Panc1 (cell line): ENCODE data around the gene TES. TPM values are rescaled to one million over a fixed set of nuclear protein-coding genes. Genes with fewer than 3 reads are reported as not detected.

ENCODE experiments used
- ATAC-seq: fragments of 200-7000 bp; cut with Tn5 transposase; 2 replicates; pipeline ENCODE4 v1.9.1; 2020; ENCODE audit warnings: mild to moderate bottlenecking, moderate library complexity
- BruUV-seq: library from RNA; stranded (reverse); fragments of 400-500 nt; replicated peaks from 2 replicates; lab custom pipeline; 2021; lab: Mats Ljungman, UMichigan
- CTCF ChIA-PET: fragments of 300-600 bp; sonication (Branson Sonifier 250); formaldehyde crosslinking; loops from one replicate; lab custom pipeline; 2022; ENCODE audit warnings: antibody characterized with exemption; lab: Charles Lee
- POLR2A ChIA-PET: fragments of 300-600 bp; sonication (Branson Sonifier 250); formaldehyde crosslinking; loops from one replicate; lab custom pipeline; 2022; ENCODE audit warnings: antibody characterized with exemption; lab: Charles Lee
- DNase-seq: peaks from one replicate; pipeline ENCODE4 v3.0.0-alpha.2; 2010; ENCODE audit warnings: low read depth, low spot score
- H3K27ac ChIP-seq: 2 replicates; pipeline ENCODE4 v1.5.1; 2011; ENCODE audit warnings: mild to moderate bottlenecking, low read length, inconsistent platforms
- H3K27me3 ChIP-seq: fragments of 200-500 bp; sonication (Bioruptor generic); 2 replicates; pipeline ENCODE4 v1.6.0; 2014; ENCODE audit warnings: low read length, inconsistent platforms; ENCODE audit not compliant: control insufficient read depth, insufficient read depth
- H3K36me3 ChIP-seq: fragments of 200-500 bp; sonication (Bioruptor generic); 2 replicates; pipeline ENCODE4 v1.5.1; 2014; ENCODE audit warnings: inconsistent platforms, mild to moderate bottlenecking, low read length, moderate library complexity; ENCODE audit not compliant: control insufficient read depth, insufficient read depth
- H3K4me1 ChIP-seq: 2 replicates; pipeline ENCODE4 v1.5.1; 2011; ENCODE audit warnings: inconsistent platforms, mild to moderate bottlenecking, low read length, moderate library complexity; ENCODE audit not compliant: control insufficient read depth, insufficient read depth
- H3K4me3 ChIP-seq, 2 experiments: 2 replicates each; pipeline ENCODE4 v1.5.1; 2011 to 2012; ENCODE audit warnings: low read depth in 2 of 2, low read length in 2 of 2, mild to moderate bottlenecking in 2 of 2, inconsistent platforms in 1 of 2, moderate library complexity in 1 of 2
- H3K9me3 ChIP-seq: fragments of 200-500 bp; sonication (Bioruptor generic); 2 replicates; pipeline ENCODE4 v1.5.1; 2014; ENCODE audit warnings: low read depth, mild to moderate bottlenecking, inconsistent platforms, low read length, moderate library complexity; ENCODE audit not compliant: control insufficient read depth, insufficient read depth
- POLR2AphosphoS5 ChIP-seq: IDR thresholded peaks from 2 replicates; pipeline ENCODE4 v1.6.1; 2012; ENCODE audit warnings: mild to moderate bottlenecking, low read depth, low read length, moderate library complexity
- SIN3A ChIP-seq: IDR thresholded peaks from 2 replicates; pipeline ENCODE4 v1.6.1; 2012; ENCODE audit warnings: low read depth, mild to moderate bottlenecking, low read length, moderate library complexity, borderline replicate concordance; ENCODE audit not compliant: insufficient read depth
- TCF7L2 ChIP-seq: IDR thresholded peaks from 2 replicates; pipeline ENCODE4 v1.6.1; 2011; ENCODE audit warnings: mild to moderate bottlenecking, low read depth, low read length, inconsistent platforms
- in situ Hi-C: cut with HindIII; loops from 2 replicates; pipeline ENCODE4 v1.10.0; 2016; ENCODE audit warnings: low sequenced_read_pairs, low pct_unique_long_range_greater_than_20kb
- intact Hi-C: fragments of 100-400 bp; cut with micrococcal nuclease; formaldehyde crosslinking; loops from one replicate; pipeline ENCODE4 v1.10.0; 2022; ENCODE audit not compliant: unreplicated experiment
- total RNA-seq: library from RNA; stranded (reverse); gene quantifications from one replicate; pipeline ENCODE4 v1.2.1, GENCODE V29; 2021; ENCODE audit not compliant: unreplicated experiment
- TF ChIP-seq, protein P1 (sequence below), 2 experiments: IDR thresholded peaks; 2 replicates each; pipeline ENCODE4 v1.6.1; 2011 to 2012; ENCODE audit warnings: low read depth in 2 of 2, control low read depth in 1 of 2, low read length in 1 of 2, mild to moderate bottlenecking in 1 of 2, moderate library complexity in 1 of 2; ENCODE audit not compliant: insufficient read depth in 1 of 2
- TF ChIP-seq, protein P2 (sequence below): fragments of 450-650 bp; IDR thresholded peaks from 2 replicates; pipeline ENCODE4 v1.5.1; 2017; ENCODE audit warnings: mild to moderate bottlenecking

TES gene
- total RNA-seq, 1 experiment from 2014 or later: 99.4 TPM

DNA sequence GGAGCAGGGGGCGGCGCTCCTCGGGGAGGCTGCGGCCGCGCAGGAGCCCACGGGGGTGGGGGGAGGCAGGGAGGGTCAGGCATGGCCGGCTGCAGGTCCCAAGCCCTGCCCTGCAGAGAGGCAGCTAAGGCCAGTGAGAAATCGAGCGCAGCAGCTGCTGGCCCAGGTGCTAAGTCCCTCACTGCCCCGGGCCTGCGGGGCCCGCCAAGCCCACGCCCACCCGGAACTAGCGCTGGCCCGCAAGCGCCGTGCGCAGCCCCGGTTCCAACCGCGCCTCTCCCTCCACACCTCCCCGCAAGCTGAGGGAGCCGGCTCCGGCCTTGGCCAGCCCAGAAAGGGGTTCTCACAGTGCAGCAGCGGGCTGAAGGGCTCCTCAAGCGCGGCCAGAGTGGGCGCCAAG lies 28.3 kb upstream of the TES start:
- TF ChIP-seq, protein P1, sequence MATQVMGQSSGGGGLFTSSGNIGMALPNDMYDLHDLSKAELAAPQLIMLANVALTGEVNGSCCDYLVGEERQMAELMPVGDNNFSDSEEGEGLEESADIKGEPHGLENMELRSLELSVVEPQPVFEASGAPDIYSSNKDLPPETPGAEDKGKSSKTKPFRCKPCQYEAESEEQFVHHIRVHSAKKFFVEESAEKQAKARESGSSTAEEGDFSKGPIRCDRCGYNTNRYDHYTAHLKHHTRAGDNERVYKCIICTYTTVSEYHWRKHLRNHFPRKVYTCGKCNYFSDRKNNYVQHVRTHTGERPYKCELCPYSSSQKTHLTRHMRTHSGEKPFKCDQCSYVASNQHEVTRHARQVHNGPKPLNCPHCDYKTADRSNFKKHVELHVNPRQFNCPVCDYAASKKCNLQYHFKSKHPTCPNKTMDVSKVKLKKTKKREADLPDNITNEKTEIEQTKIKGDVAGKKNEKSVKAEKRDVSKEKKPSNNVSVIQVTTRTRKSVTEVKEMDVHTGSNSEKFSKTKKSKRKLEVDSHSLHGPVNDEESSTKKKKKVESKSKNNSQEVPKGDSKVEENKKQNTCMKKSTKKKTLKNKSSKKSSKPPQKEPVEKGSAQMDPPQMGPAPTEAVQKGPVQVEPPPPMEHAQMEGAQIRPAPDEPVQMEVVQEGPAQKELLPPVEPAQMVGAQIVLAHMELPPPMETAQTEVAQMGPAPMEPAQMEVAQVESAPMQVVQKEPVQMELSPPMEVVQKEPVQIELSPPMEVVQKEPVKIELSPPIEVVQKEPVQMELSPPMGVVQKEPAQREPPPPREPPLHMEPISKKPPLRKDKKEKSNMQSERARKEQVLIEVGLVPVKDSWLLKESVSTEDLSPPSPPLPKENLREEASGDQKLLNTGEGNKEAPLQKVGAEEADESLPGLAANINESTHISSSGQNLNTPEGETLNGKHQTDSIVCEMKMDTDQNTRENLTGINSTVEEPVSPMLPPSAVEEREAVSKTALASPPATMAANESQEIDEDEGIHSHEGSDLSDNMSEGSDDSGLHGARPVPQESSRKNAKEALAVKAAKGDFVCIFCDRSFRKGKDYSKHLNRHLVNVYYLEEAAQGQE (IDR thresholded peaks at IDR 0.05; ENCODE audit: insufficient read depth in 1 of 2, low read depth in 2 of 2, low read length in 1 of 2): no peak
- TF ChIP-seq POLR2AphosphoS5 (no peak), TCF7L2 (no peak)
- TF ChIP-seq, protein P2, sequence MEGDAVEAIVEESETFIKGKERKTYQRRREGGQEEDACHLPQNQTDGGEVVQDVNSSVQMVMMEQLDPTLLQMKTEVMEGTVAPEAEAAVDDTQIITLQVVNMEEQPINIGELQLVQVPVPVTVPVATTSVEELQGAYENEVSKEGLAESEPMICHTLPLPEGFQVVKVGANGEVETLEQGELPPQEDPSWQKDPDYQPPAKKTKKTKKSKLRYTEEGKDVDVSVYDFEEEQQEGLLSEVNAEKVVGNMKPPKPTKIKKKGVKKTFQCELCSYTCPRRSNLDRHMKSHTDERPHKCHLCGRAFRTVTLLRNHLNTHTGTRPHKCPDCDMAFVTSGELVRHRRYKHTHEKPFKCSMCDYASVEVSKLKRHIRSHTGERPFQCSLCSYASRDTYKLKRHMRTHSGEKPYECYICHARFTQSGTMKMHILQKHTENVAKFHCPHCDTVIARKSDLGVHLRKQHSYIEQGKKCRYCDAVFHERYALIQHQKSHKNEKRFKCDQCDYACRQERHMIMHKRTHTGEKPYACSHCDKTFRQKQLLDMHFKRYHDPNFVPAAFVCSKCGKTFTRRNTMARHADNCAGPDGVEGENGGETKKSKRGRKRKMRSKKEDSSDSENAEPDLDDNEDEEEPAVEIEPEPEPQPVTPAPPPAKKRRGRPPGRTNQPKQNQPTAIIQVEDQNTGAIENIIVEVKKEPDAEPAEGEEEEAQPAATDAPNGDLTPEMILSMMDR: no peak
- no peak overlapping the region for H3K27ac ChIP-seq
- H3K9me3 ChIP-seq: peaks cover 9% of the 10 kb centered on the region; the same call in 1 of the 2 replicates
- no peak for ATAC-seq
- peaks cover 3% of the 10 kb centered on the region; the same call in 1 of the 2 replicates for H3K4me1 ChIP-seq
- CTCF ChIA-PET: interaction anchor here (0.7 kb wide), 1 partner anchor 1639 kb away, joined by 3 read pairs; no protein-coding TSS in a partner anchor
- H3K4me3 ChIP-seq: no peak overlapping the region
- no peak for DNase-seq
- intact Hi-C loops: no loop called here
- in situ Hi-C loops: no loop called here
- POLR2A ChIA-PET: no interaction called here
- H3K27me3 ChIP-seq: no peaks in the 10 kb centered on the region
- no peaks in the 10 kb centered on the region for H3K36me3 ChIP-seq
- BruUV-seq: no TSS peak

DNA sequence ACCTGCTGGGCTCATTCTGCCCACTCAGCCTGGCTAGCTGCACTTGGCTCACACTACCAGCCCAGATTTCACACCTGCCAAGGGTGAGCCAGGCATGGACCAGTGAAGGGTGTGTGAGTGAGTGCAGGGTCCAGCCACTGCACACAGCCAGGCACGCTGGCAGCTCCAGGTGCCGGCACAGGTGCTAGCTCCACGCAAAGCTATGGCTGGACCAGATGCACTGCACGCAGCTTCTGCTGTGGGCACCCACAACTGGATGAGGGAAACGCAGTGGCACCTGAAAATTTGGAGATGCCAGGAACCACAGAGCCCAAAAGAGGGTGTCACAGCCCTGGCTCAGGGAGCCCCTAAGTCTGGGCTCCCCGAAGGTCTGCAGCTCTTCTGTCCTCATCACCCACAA lies 24.9 kb upstream of the TES start:
- BruUV-seq: no TSS peak

More for the DNA sequence above, 24.9 kb upstream of the TES start:
- H3K36me3 ChIP-seq: no peaks in the 10 kb centered on the region
- intact Hi-C loops: no loop called here
- peaks cover 9% of the 10 kb centered on the region; the same call in 1 of the 2 replicates for H3K9me3 ChIP-seq
- ATAC-seq: no peak
- no peaks in the 10 kb centered on the region for H3K27me3 ChIP-seq
- POLR2A ChIA-PET: interaction anchor here (0.7 kb wide), 1 partner anchor 25 kb away, joined by 3 read pairs; the partner anchor contains the start of gene TES
- in situ Hi-C loops: no loop called here
- TF ChIP-seq POLR2AphosphoS5 (no peak), TCF7L2 (no peak), SIN3A (no peak)
- TF ChIP-seq, protein P2: no peak
- TF ChIP-seq, protein P1 (IDR thresholded peaks at IDR 0.05; ENCODE audit: insufficient read depth in 1 of 2, low read depth in 2 of 2, low read length in 1 of 2): no peak
- CTCF ChIA-PET: no interaction called here
- H3K27ac ChIP-seq: no peak overlapping the region
- H3K4me3 ChIP-seq: no peak overlapping the region
- H3K4me1 ChIP-seq: peaks cover 1% of the 10 kb centered on the region; the same call in 1 of the 2 replicates
- no peak for DNase-seq
